ENCODE data around the gene ZDHHC3.
"Not testable (repeated sequence)": the region's sequence is repeated elsewhere in the genome, so short reads cannot be mapped to it uniquely, and the experiment has no call there.

Gene ZDHHC3

GRCh38 chr3:44995142-44995770 lies 19.3 kb upstream of the ZDHHC3 start:
- DNase-seq: no peak

- DNase-seq: peak; percentile 29
Observed at GRCh38 chr3:44993471-44994205, 17.7 kb upstream of the ZDHHC3 start.

GRCh38 chr3:44992555-44993470 lies 16.8 kb upstream of the ZDHHC3 start:
- DNase-seq: no peak

- no peak for DNase-seq
Observed at GRCh38 chr3:44991326-44991725, 15.4 kb upstream of the ZDHHC3 start.

- DNase-seq: no peak
Observed at GRCh38 chr3:44989636-44990373, 13.8 kb upstream of the ZDHHC3 start.

DNA sequence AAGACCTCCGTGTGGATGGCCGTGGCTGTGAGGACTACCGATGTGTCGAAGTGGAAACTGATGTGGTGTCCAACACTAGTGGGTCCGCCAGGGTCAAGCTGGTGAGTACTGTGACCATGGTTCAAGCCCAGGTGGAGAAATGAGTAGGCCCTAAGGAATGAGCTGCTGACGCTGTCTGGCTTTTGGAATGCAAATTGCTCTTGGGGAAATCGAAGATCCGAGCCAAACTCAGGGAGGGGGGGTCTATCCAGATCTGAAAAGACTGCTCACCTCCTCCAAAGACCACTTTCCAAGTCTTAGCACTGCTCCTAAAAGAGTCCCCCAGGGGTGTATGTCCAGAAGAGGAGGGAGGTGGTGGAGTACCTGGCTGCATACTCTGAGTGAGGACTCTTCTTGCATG lies 13.2 kb upstream of the ZDHHC3 start:
- DNase-seq: no peak

GRCh38 chr3:44988073-44988472 lies 12.1 kb upstream of the ZDHHC3 start:
- no peak for DNase-seq

- DNase-seq: no peak
Observed at GRCh38 chr3:44987332-44987731, 11.4 kb upstream of the ZDHHC3 start.

GRCh38 chr3:44986330-44986729 lies 10.4 kb upstream of the ZDHHC3 start:
- not testable (repeated sequence) for DNase-seq

GRCh38 chr3:44984335-44984734 lies 8.4 kb upstream of the ZDHHC3 start:
- DNase-seq: no peak

DNA sequence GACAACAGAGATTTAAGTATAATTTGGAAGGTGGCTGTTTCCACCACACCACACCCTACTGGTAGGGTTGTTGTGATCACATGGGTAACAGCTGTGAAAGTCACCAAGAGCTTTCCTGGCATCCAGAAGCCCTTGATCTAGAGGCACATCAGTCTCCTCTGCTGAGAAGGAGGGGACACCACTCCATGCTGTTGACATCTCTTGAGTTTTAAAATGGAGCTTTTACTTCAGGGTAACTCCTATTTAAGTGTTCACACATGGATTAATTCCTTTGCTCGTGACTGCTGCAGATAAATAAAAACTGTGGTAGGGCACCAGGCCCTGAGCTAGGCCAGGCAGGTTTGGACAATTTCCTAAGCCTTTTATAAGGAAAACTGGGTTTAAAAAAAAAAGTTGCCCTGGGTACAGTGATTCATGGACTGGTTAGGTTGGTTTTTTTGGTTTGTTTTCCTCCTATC lies 7.5 kb upstream of the ZDHHC3 start:
- DNase-seq: no peak

DNA sequence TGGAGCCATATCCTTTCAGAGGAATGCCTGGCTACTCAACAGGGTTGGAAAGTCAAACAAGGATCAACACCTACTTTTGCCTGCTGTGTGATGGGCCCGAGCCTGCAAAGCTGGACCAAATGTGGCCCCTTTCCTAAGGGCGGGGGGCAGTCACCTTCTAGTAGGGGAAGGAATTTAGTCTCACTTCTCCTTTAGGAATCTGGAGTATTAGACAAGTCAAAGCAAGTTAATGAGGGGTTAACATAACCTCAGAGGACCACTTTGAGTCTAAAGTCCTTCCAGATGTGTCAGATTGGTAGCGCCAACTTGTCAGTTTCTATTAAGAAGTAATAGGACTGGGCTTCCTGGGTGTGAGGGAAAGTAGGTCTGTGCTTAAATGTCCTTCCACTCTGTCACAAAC lies 6.8 kb upstream of the ZDHHC3 start:
- DNase-seq: no peak

GRCh38 chr3:44981751-44982150 lies 5.8 kb upstream of the ZDHHC3 start:
- DNase-seq: no peak

DNA sequence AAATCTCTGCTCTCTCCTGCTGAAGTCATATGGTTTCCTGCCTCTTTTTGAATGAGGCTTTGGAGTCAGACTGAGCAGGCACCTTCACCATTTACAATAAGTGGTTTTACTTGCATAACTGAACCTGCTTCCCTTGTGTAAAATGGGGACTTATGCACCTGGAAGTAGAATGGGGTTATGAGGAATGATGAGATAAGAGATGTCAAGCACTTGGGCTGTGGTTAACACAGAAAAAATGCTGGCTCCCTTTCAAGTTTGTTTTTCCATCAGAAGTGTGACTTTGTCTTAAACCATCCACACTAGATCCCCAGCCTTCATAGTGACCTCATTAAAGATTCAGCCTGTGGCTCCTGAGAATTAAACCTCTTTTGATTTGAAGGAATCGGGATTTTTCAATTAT lies 5.2 kb upstream of the ZDHHC3 start:
- no peak for DNase-seq

GRCh38 chr3:44974416-44974815 lies 1.6 kb downstream of the ZDHHC3 start:
- no peak for DNase-seq

DNA sequence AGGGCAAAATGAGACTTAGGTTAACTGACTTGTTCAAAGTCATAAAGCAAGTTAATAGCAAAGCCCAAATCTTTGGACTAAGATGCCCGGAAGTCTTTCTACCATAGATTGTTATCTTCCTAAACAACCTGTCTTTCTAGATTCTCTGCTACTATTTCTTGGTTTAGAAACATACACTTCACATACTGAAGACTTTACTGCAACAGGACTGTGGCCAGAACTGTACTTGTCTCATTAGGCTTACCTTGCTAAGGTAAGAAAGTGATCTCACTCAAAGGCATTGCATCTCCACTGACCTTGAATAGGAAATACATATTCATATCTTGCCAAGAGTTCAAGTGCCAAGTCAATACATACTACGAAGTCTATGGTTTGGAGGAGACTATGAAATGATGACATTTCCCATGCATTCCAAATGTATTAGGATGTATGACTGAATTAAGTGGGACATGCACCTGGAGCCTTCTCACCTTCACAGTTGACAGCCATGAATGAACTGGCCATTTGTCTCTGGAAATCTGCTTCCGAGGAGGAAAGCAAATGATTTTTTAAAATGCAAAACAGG lies 5.0 kb downstream of the ZDHHC3 start:
- DNase-seq: no peak

- no peak for DNase-seq
Observed at GRCh38 chr3:44969828-44970179, 6.2 kb downstream of the ZDHHC3 start.

- DNase-seq: no peak
Observed at GRCh38 chr3:44969154-44969827, 6.7 kb downstream of the ZDHHC3 start.

DNA sequence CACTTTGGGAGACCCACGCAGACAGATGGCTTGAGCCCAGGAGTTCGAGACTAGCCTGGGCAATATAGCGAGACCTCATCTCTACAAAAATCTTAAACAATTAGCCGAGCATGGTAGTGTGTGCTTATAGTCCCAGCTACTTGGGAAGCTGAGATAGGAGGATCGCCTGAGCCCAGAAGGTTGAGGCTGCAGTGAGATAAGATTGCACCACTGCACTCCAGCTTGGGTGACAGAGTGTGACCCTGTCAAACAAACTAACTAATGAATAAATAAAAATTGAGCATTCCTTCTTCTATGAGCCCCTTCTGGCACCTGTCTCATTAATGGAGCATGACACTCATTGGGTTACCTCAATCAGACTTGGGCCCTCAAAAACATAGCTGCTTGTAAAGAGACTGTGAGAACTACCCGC lies 7.5 kb downstream of the ZDHHC3 start:
- DNase-seq: no peak

- no peak for DNase-seq
Observed at GRCh38 chr3:44966795-44967278, 9.1 kb downstream of the ZDHHC3 start.

DNA sequence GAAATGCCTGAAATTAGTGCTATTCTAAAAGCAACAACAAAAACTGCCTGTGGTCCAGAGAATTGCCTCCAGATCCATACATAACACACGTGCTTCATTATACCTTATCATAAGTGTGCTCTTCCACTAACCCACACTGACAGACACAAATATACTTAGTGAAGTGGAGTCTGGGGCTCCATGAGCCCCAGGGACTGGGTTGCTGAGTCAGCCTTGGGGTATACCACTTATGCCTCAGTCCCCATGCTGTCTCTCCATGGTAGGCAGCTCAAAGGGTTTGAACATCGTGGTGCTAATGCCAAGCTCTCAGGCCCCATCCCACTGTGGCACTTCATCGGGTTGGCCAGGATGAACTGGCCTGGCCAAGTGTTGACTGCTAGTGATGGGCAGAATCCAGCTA lies 10.8 kb downstream of the ZDHHC3 start:
- DNase-seq: no peak
